GM12875 (cell line): ENCODE measurements around the gene ASCL5.
A peak's percentile ranks its signal among the peaks of the same experiment; 100 is the strongest.

Source experiments
- H3K4me3 ChIP-seq: one replicate; pipeline ENCODE4 v1.5.1; 2011; ENCODE audit warnings: low read depth, low read length, control low read depth
- CTCF ChIP-seq: IDR thresholded peaks from 2 replicates; pipeline ENCODE4 v1.5.1; 2011; ENCODE audit warnings: low read depth, mild to moderate bottlenecking, control low read depth, inconsistent platforms, low read length, moderate library complexity, borderline replicate concordance; ENCODE audit not compliant: insufficient read depth

The ASCL5 gene

GRCh38 chr1:201091256-201091655 lies 35.7 kb downstream of the ASCL5 start:
- TF ChIP-seq CTCF, result no peak
- no peak overlapping the region for H3K4me3 ChIP-seq

GRCh38 chr1:201090541-201090940 lies 36.4 kb downstream of the ASCL5 start:
- TF ChIP-seq CTCF, result no peak
- no peak overlapping the region for H3K4me3 ChIP-seq

- no peak overlapping the region for H3K4me3 ChIP-seq
- TF ChIP-seq CTCF, result no peak
These were observed 37.4 kb downstream of the ASCL5 start for GRCh38 chr1:201089596-201089995.

GRCh38 chr1:201088901-201089525 lies 38.0 kb downstream of the ASCL5 start:
- TF ChIP-seq CTCF, result no peak

GRCh38 chr1:201088395-201088794 lies 38.6 kb downstream of the ASCL5 start:
- no peak for TF ChIP-seq CTCF
- no peak overlapping the region for H3K4me3 ChIP-seq

More at GRCh38 chr1:201088901-201089525, 38.0 kb downstream of the ASCL5 start:
- H3K4me3 ChIP-seq, result no peak overlapping the region

- no peak overlapping the region for H3K4me3 ChIP-seq
- peak; percentile 61 for TF ChIP-seq CTCF
These were observed 40.9 kb downstream of the ASCL5 start for GRCh38 chr1:201085902-201086735.

- TF ChIP-seq CTCF, result no peak
These were observed 42.7 kb downstream of the ASCL5 start for GRCh38 chr1:201084295-201084694.

More at GRCh38 chr1:201084295-201084694, 42.7 kb downstream of the ASCL5 start:
- no peak overlapping the region for H3K4me3 ChIP-seq
